ENCODE data around the gene MAP2K5. TPM values are rescaled to one million over a fixed set of nuclear protein-coding genes. Genes with fewer than 3 reads are reported as not detected.

Gene MAP2K5
- total RNA-seq, 2 experiments from 2014 or later = 22.2 to 27.9 TPM

- Mint-ChIP-seq H3K4me3 (no peak overlapping the region), H3K9me3 (no peaks in the 10 kb centered on the region), H3K27ac (no peak overlapping the region), H3K4me1 (ENCODE audit: low read depth) (peaks cover 34% of the 10 kb centered on the region), H3K36me3 (ENCODE audit: low read depth) (no peaks in the 10 kb centered on the region), H3K27me3 (no peaks in the 10 kb centered on the region)
- Histone ChIP-seq H3K36me3 (ENCODE audit: insufficient read depth, low read length) (no peaks in the 10 kb centered on the region), H3K4me3 (ENCODE audit: low read length) (no peak overlapping the region), H3K27me3 (ENCODE audit: control insufficient read depth in 1 of 2, insufficient read depth in 2 of 2, low read length in 2 of 2) (no peaks in the 10 kb centered on the region), H3K27ac (ENCODE audit: low read depth in 1 of 2, low read length in 2 of 2) (no peak overlapping the region), H3K4me1 (ENCODE audit: insufficient read depth, low read length) (peaks cover 7% of the 10 kb centered on the region), H3K9me3 (ENCODE audit: control insufficient read depth in 1 of 2, insufficient read depth in 1 of 2, low read length in 2 of 2) (no peaks in the 10 kb centered on the region)
- POLR2A ChIA-PET = no interaction called here
- DNase-seq = no peak
- intact Hi-C loops (cut with DNase I, micrococcal nuclease) = no loop called here
- CTCF ChIA-PET = no interaction called here
- ATAC-seq (ENCODE audit: poor library complexity) = no peak
- TF ChIP-seq CTCF (IDR thresholded peaks at IDR 0.05) = no peak
These were observed 194.3 kb downstream of the MAP2K5 start for GRCh38 chr15:67736810-67737209.

DNA sequence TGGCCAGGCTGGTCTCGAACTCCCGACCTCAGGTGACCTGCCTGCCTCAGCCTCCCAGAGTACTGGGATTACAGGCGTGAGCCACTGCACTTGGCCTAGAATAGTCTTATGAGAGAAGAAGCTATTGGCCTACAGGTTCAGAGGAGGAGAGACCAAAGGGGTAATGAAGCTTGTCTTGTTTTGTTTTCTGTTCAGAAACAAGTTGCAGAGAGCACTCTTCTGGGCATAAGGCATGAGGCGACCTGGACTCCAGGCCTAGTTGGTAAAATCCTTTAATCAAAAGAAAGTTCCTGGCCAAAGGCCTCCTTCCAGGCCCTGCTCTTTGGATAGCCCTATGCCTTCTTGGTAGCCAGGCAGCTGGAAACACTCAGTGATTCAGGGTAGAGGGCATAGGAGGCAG, 195.6 kb downstream of the MAP2K5 start:
- TF ChIP-seq CTCF (IDR thresholded peaks at IDR 0.05) = no peak
- ChIA-PET POLR2A (no interaction called here), CTCF (no interaction called here)
- Histone ChIP-seq H3K27ac (ENCODE audit: low read depth in 1 of 2, low read length in 2 of 2) (no peak overlapping the region), H3K4me3 (ENCODE audit: low read length) (no peak overlapping the region), H3K27me3 (ENCODE audit: control insufficient read depth in 1 of 2, insufficient read depth in 2 of 2, low read length in 2 of 2) (no peaks in the 10 kb centered on the region), H3K9me3 (ENCODE audit: control insufficient read depth in 1 of 2, insufficient read depth in 1 of 2, low read length in 2 of 2) (no peaks in the 10 kb centered on the region), H3K36me3 (ENCODE audit: insufficient read depth, low read length) (no peaks in the 10 kb centered on the region), H3K4me1 (ENCODE audit: insufficient read depth, low read length) (peaks cover 7% of the 10 kb centered on the region)
- Mint-ChIP-seq H3K27me3 (no peaks in the 10 kb centered on the region), H3K36me3 (ENCODE audit: low read depth) (no peaks in the 10 kb centered on the region), H3K4me1 (ENCODE audit: low read depth) (peaks cover 37% of the 10 kb centered on the region), H3K27ac (no peak overlapping the region), H3K4me3 (no peak overlapping the region), H3K9me3 (no peaks in the 10 kb centered on the region)
- no peak for ATAC-seq (ENCODE audit: poor library complexity)
- no peak for DNase-seq
- intact Hi-C loops (cut with DNase I, micrococcal nuclease) = no loop called here

GRCh38 chr15:67740405-67740804, 197.9 kb downstream of the MAP2K5 start:
- Mint-ChIP-seq H3K27me3 (no peaks in the 10 kb centered on the region), H3K4me3 (no peak overlapping the region), H3K36me3 (ENCODE audit: low read depth) (no peaks in the 10 kb centered on the region), H3K9me3 (no peaks in the 10 kb centered on the region), H3K4me1 (ENCODE audit: low read depth) (peaks cover 54% of the 10 kb centered on the region), H3K27ac (no peak overlapping the region)
- no peak overlapping the region for H3K4me3 ChIP-seq (ENCODE audit: low read length)
- H3K4me1 ChIP-seq (ENCODE audit: insufficient read depth, low read length) = peaks cover 13% of the 10 kb centered on the region
- TF ChIP-seq CTCF (IDR thresholded peaks at IDR 0.05) = no peak
- ATAC-seq (ENCODE audit: poor library complexity) (no peak), DNase-seq (no peak)
- intact Hi-C loops (cut with DNase I, micrococcal nuclease) = no loop called here
- H3K36me3 ChIP-seq (ENCODE audit: insufficient read depth, low read length) = no peaks in the 10 kb centered on the region
- CTCF ChIA-PET = no interaction called here
- H3K9me3 ChIP-seq (ENCODE audit: control insufficient read depth in 1 of 2, insufficient read depth in 1 of 2, low read length in 2 of 2) = no peaks in the 10 kb centered on the region
- H3K27me3 ChIP-seq (ENCODE audit: control insufficient read depth in 1 of 2, insufficient read depth in 2 of 2, low read length in 2 of 2) = no peaks in the 10 kb centered on the region
- POLR2A ChIA-PET = no interaction called here
- H3K27ac ChIP-seq (ENCODE audit: low read depth in 1 of 2, low read length in 2 of 2) = no peak overlapping the region

Measured in CD4-positive, alpha-beta T cell (primary cell).